Trophoblast cell (in vitro differentiated cells and primary cell): Measurements from ENCODE around the gene TBL1X.

Experiments used
- DNase-seq, 2 donors: peaks; one replicate each; pipeline ENCODE4 v3.0.0-alpha.2; 2016
- H2AFZ ChIP-seq: 2 replicates; pipeline ENCODE4 v1.6.1; 2013; ENCODE audit warnings: low read length, moderate library complexity, mild to moderate bottlenecking; ENCODE audit not compliant: insufficient read depth, poor library complexity
- H2AK5ac ChIP-seq: 2 replicates; pipeline ENCODE4 v1.6.1; 2013; ENCODE audit warnings: mild to moderate bottlenecking, low read length
- H2BK120ac ChIP-seq: 2 replicates; pipeline ENCODE4 v1.6.1; 2013; ENCODE audit warnings: low read length, mild to moderate bottlenecking, moderate library complexity; ENCODE audit not compliant: insufficient read depth, poor library complexity
- H2BK12ac ChIP-seq: 2 replicates; pipeline ENCODE4 v1.6.1; 2013; ENCODE audit warnings: mild to moderate bottlenecking, low read length, moderate library complexity
- H2BK5ac ChIP-seq: 2 replicates; pipeline ENCODE4 v1.6.1; 2013; ENCODE audit warnings: low read length, low read depth, moderate library complexity, mild to moderate bottlenecking; ENCODE audit not compliant: poor library complexity
- H3K14ac ChIP-seq: 2 replicates; pipeline ENCODE4 v1.6.1; 2013; ENCODE audit warnings: mild to moderate bottlenecking, low read length
- H3K18ac ChIP-seq: 2 replicates; pipeline ENCODE4 v1.6.1; 2013; ENCODE audit warnings: mild to moderate bottlenecking, low read length
- H3K23ac ChIP-seq: 2 replicates; pipeline ENCODE4 v1.6.1; 2013; ENCODE audit warnings: low read length
- H3K27ac ChIP-seq: 2 replicates; pipeline ENCODE4 v1.5.1; 2013; ENCODE audit warnings: low read depth, mild to moderate bottlenecking, inconsistent platforms, low read length, moderate library complexity
- H3K27me3 ChIP-seq: 2 replicates; pipeline ENCODE4 v1.6.1; 2013; ENCODE audit warnings: inconsistent platforms, mild to moderate bottlenecking, low read length, moderate library complexity; ENCODE audit not compliant: insufficient read depth
- H3K36me3 ChIP-seq, 2 experiments: 1 replicate in 1 of 2; 2 replicates in 1 of 2; pipeline ENCODE4 v1.6.1; 2013; ENCODE audit warnings: low read length in 2 of 2, mild to moderate bottlenecking in 2 of 2, moderate library complexity in 1 of 2; ENCODE audit not compliant: insufficient read depth in 2 of 2, control insufficient read depth in 1 of 2
- H3K4ac ChIP-seq: 2 replicates; pipeline ENCODE4 v1.6.1; 2013; ENCODE audit warnings: low read depth, mild to moderate bottlenecking, low read length, moderate library complexity
- H3K4me1 ChIP-seq, 2 experiments: 1 replicate in 1 of 2; 2 replicates in 1 of 2; pipeline ENCODE4 v1.6.1; 2013; ENCODE audit warnings: low read length in 2 of 2, mild to moderate bottlenecking in 2 of 2, moderate library complexity in 1 of 2; ENCODE audit not compliant: insufficient read depth in 2 of 2, control insufficient read depth in 1 of 2
- H3K4me2 ChIP-seq: 2 replicates; pipeline ENCODE4 v1.6.1; 2013; ENCODE audit warnings: inconsistent platforms, mild to moderate bottlenecking, low read length, moderate library complexity
- H3K4me3 ChIP-seq: 2 replicates; pipeline ENCODE4 v1.5.1; 2013; ENCODE audit warnings: mild to moderate bottlenecking, low read depth, low read length, inconsistent platforms
- H3K79me1 ChIP-seq: one replicate; pipeline ENCODE4 v1.6.1; 2013; ENCODE audit warnings: low read length
- H3K79me2 ChIP-seq: 2 replicates; pipeline ENCODE4 v1.6.1; 2013; ENCODE audit warnings: low read length, mild to moderate bottlenecking; ENCODE audit not compliant: control insufficient read depth, insufficient read depth, poor library complexity
- H3K9ac ChIP-seq: 2 replicates; pipeline ENCODE4 v1.6.1; 2013; ENCODE audit warnings: mild to moderate bottlenecking, low read length
- H3K9me3 ChIP-seq: 2 replicates; pipeline ENCODE4 v1.6.1; 2013; ENCODE audit warnings: low read depth, mild to moderate bottlenecking, control low read depth, inconsistent platforms, low read length; ENCODE audit not compliant: insufficient read depth
- H4K12ac ChIP-seq: 2 replicates; pipeline ENCODE4 v1.6.1; 2013; ENCODE audit warnings: low read depth, mild to moderate bottlenecking, low read length, moderate library complexity
- H4K8ac ChIP-seq: 2 replicates; pipeline ENCODE4 v1.6.1; 2013; ENCODE audit warnings: low read depth, mild to moderate bottlenecking, low read length, moderate library complexity
- H4K91ac ChIP-seq: one replicate; pipeline ENCODE4 v1.6.1; 2013; ENCODE audit warnings: low read depth, mild to moderate bottlenecking, low read length, moderate library complexity
- WGBS: extraction: QIAGEN DNeasy Blood & Tissue Kit; methylation state at CpG from one replicate; pipeline ENCODE4 v1.1.7; 2013; ENCODE audit warnings: missing lambda C conversion rate; ENCODE audit not compliant: insufficient read length, insufficient coverage; ENCODE audit errors: extremely low coverage; 5-methylcytosine and 5-hydroxymethylcytosine counted together

The TBL1X gene

DNA sequence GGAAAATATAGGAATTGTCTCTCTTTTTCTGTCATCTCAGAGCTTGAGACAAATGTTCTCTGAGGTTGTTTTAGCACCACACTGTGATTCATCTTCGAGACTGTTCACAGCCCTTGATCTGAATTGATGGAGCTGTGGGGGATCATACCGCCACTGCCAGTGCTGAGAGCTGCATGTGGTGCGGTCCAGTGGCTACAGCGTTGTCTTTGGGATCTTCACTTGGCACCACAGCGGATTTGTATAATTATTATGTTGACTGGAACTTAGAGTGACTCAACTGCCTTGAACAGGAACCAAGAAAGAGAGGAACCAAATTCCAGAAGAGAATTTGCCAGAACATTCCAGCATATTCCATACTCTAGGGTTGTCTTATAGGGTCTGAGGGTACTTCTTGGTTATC, 29.1 kb downstream of the TBL1X start:
- Histone ChIP-seq H3K4me3 (no peak overlapping the region), H3K79me1 (no peaks in the 10 kb centered on the region), H3K18ac (no peak overlapping the region), H4K12ac (no peak overlapping the region), H3K79me2 (peaks cover 3% of the 10 kb centered on the region), H2BK5ac (no peak overlapping the region), H3K9me3 (no peaks in the 10 kb centered on the region), H3K14ac (no peak overlapping the region), H3K4me1 (peaks cover 5 to 9% of the 10 kb centered on the region in 2 experiments), H3K27me3 (no peaks in the 10 kb centered on the region), H3K36me3 (no peaks in the 10 kb centered on the region), H4K8ac (no peak overlapping the region), H4K91ac (no peak overlapping the region), H2AK5ac (no peak overlapping the region), H2BK120ac (no peak overlapping the region), H3K27ac (no peak overlapping the region), H2BK12ac (no peak overlapping the region), H3K23ac (no peak overlapping the region), H3K4ac (no peak overlapping the region), H3K9ac (no peak overlapping the region), H3K4me2 (no peak overlapping the region), H2AFZ (no peak overlapping the region)
- DNase-seq = no peak
- no CpG with 5 or more reads among the region's 5 CpGs for WGBS

DNA sequence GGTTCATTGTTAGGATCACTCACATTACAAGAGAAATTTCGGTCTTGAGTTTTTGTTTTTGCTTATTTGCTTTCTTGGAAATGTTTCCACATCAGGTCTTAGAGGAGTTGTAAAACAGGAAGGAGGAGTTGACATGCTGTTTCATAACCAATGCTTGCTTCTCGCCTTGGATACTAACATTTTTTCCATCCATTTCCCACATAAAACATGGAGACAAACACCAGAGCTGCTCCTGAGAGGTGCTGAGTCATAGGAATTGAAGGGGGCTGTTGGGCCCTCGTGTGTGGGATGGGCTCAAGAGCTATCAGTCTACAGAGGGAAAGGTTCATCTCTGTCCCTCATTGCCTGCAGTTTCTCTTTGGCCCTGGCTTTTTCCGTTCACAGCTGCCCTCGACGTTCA, 29.9 kb downstream of the TBL1X start:
- Histone ChIP-seq H4K8ac (no peak overlapping the region), H3K36me3 (no peaks in the 10 kb centered on the region), H2BK120ac (no peak overlapping the region), H3K79me2 (peaks cover 2% of the 10 kb centered on the region), H2AK5ac (no peak overlapping the region), H2BK5ac (no peak overlapping the region), H3K4me1 (peaks cover 5 to 9% of the 10 kb centered on the region in 2 experiments), H3K27me3 (no peaks in the 10 kb centered on the region), H4K91ac (no peak overlapping the region), H3K79me1 (no peaks in the 10 kb centered on the region), H3K4ac (no peak overlapping the region), H4K12ac (no peak overlapping the region), H3K27ac (no peak overlapping the region), H3K4me2 (no peak overlapping the region), H3K18ac (no peak overlapping the region), H3K23ac (no peak overlapping the region), H2BK12ac (no peak overlapping the region), H3K4me3 (no peak overlapping the region), H2AFZ (no peak overlapping the region), H3K9me3 (no peaks in the 10 kb centered on the region), H3K14ac (no peak overlapping the region), H3K9ac (no peak overlapping the region)
- no CpG with 5 or more reads among the region's 6 CpGs for WGBS
- peak; percentile 14 to 58 for DNase-seq

DNA sequence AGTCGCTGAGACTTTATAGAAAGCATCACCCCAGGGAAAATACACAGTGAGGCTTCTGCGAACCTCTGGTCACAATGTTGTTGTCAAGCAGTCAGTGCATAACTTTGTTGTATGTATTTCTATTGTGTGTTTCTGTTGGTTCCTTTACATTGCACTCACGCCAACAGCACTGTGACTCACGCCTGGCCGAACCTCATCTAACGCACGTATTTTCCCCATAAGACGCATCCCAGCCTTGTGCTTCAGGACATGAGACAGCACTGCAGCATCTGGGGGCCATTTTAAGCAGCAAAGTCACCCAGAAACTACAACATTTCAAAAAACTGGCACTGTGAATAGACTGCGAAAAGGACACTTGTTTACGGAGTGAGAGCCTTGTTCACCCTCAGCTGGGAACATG, 30.6 kb downstream of the TBL1X start:
- H2BK120ac ChIP-seq = no peak overlapping the region
- H2BK12ac ChIP-seq = no peak overlapping the region
- no peak overlapping the region for H3K27ac ChIP-seq
- H3K4me3 ChIP-seq = no peak overlapping the region
- DNase-seq = no peak
- H2BK5ac ChIP-seq = no peak overlapping the region
- no peak overlapping the region for H3K4ac ChIP-seq
- H4K12ac ChIP-seq = no peak overlapping the region
- no peaks in the 10 kb centered on the region for H3K9me3 ChIP-seq
- no peaks in the 10 kb centered on the region for H3K36me3 ChIP-seq
- no peak overlapping the region for H2AK5ac ChIP-seq
- H2AFZ ChIP-seq = no peak overlapping the region
- no peak overlapping the region for H4K91ac ChIP-seq
- H3K14ac ChIP-seq = no peak overlapping the region
- H3K4me1 ChIP-seq = peaks cover 5 to 9% of the 10 kb centered on the region in 2 experiments
- no peak overlapping the region for H3K4me2 ChIP-seq
- H3K9ac ChIP-seq = no peak overlapping the region
- WGBS = no CpG with 5 or more reads among the region's 10 CpGs
- no peak overlapping the region for H3K23ac ChIP-seq
- no peaks in the 10 kb centered on the region for H3K27me3 ChIP-seq
- H3K79me2 ChIP-seq = peaks cover 2% of the 10 kb centered on the region
- no peak overlapping the region for H3K18ac ChIP-seq
- no peaks in the 10 kb centered on the region for H3K79me1 ChIP-seq
- H4K8ac ChIP-seq = no peak overlapping the region

DNA sequence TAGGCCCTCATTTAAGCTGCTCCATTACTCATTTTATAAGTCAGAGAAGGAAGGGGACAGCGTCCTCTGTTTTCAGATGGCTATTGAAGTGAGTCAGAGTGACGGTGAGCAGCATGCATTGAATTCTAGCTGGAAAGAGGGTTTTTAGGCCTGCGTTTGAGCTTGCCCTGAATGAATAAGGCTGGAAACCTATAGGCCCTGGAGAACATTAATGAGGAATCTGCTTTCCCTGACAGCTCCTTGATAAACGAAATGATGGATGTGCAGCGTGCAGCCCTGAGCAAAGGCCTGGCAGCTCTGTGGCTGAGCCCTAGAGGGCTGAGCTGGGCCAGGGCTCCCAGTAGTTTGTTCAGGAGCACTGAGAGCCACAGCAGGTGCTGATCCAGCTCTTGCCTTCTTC, 33.4 kb downstream of the TBL1X start:
- no peak overlapping the region for H2AFZ ChIP-seq
- H3K9me3 ChIP-seq = no peaks in the 10 kb centered on the region
- H3K4ac ChIP-seq = no peak overlapping the region
- no peak overlapping the region for H3K23ac ChIP-seq
- H3K27me3 ChIP-seq = no peaks in the 10 kb centered on the region
- H2BK120ac ChIP-seq = no peak overlapping the region
- peaks cover 3% of the 10 kb centered on the region for H3K79me2 ChIP-seq
- no peak overlapping the region for H2AK5ac ChIP-seq
- no peak overlapping the region for H3K4me2 ChIP-seq
- H4K12ac ChIP-seq = no peak overlapping the region
- H3K18ac ChIP-seq = no peak overlapping the region
- no peak overlapping the region for H3K9ac ChIP-seq
- no peak overlapping the region for H2BK5ac ChIP-seq
- H4K8ac ChIP-seq = no peak overlapping the region
- no CpG with 5 or more reads among the region's 5 CpGs for WGBS
- DNase-seq = no peak
- H3K4me1 ChIP-seq = peaks cover 4 to 5% of the 10 kb centered on the region in 2 experiments
- peaks cover 2 to 7% of the 10 kb centered on the region in 2 experiments for H3K36me3 ChIP-seq
- no peak overlapping the region for H3K14ac ChIP-seq
- no peak overlapping the region for H3K4me3 ChIP-seq
- no peak overlapping the region for H4K91ac ChIP-seq
- H3K79me1 ChIP-seq = no peaks in the 10 kb centered on the region
- H2BK12ac ChIP-seq = no peak overlapping the region
- H3K27ac ChIP-seq = no peak overlapping the region
